Measurements from ENCODE around the gene PCP4L1.
"Not testable (repeated sequence)": the region's sequence is repeated elsewhere in the genome, so short reads cannot be mapped to it uniquely, and the experiment has no call there.

PCP4L1 gene
- 0 to 0.12 (median 0) reads per million in 18 experiments for total RNA-seq

DNA sequence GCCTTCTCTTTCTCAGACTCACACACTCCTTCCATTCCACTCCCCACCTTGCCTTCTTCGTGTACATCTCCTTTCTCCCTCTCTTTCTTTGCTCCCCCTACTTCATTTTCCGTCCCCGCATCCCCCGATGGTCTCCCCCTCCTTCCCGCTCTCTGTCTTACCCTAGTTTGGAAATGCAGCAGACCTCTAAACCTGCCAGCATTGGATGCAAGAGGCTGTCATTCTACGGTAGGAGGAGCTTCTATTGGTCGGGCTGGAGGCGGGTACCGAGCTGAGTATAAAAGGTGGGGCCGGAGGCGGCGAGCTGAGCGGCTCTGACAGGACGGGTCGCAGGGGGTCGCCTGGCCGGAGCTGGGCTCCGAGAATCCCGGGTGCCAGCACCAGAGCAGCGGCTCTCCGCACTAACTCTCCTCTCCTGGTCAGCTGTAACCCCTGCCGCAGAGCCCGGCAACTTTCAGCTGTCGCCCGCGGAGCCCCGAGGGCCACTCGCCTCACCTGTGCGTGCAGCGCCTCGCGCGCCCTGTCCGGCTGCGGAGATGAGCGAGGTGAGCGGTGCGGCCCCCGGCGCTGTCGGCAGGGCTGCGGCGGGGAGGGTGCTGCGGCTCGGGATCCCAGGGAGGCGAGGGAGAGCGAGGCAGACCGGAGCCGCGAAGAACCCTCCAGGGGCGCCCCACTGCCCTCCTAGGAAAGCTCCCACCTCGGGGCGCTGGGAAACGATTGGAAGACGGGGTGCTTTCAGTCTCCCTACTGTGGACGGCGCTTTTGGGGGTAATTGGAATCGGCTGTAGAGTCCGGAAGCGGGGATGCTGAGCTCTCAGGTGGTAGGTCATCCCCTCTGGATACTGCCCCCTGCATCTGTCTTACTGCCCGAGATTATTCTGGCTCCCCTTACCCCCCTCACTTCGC lies at the start of gene PCP4L1:
PCP4L1 (plus strand) TSS at position 307 of the 906 bp plus-strand sequence; CDS start at position 537, 230 bp downstream.
- peak in 1 of 2 donors; percentile 24 for DNase-seq

DNA sequence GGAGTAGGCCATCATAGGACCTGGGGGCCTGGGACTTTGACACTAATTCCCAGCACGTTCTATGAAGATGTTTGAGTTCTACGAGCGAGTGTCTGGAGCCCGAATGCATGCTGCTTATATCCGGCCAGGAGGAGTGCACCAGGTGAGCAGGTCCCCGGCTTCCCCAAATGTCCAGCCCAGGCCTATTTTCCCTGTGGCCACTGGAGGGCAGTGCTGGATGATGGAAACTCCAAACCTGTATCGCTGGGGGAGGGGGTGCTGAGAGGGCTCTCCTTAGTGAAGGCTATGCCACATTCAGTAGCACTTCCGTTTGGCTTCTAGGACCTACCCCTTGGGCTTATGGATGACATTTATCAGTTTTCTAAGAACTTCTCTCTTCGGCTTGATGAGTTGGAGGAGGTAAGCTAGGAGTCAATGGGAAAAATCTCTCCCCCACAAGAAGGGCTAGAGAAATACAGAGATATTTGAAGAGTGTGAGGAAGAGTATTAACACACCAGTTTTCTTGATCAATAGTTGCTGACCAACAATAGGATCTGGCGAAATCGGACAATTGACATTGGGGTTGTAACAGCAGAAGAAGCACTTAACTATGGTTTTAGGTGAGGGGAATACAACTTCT lies 48.6 kb upstream of the PCP4L1 start:
- DNase-seq = peak; percentile 72 to 73

DNA sequence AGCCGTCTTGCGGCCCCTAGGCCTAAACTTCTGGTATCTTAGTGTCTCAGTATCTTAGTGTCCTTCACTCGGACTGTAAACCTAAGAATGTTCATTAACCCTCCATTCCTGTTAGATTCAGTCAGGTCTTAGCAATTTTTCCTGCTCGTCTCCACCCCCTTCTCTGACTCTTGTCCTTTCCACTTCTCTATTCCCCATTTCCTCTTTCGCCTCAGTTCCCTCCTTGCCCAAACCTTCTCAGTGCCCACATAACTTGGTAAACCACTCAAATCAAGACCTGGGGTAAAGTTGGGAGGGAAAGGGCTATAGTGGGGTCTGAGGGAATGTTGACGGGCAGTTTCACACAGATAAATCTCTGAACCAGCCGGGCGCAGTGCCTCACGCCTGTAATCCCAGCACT lies 44.2 kb upstream of the PCP4L1 start:
- DNase-seq = peak; percentile 71 to 81

DNA sequence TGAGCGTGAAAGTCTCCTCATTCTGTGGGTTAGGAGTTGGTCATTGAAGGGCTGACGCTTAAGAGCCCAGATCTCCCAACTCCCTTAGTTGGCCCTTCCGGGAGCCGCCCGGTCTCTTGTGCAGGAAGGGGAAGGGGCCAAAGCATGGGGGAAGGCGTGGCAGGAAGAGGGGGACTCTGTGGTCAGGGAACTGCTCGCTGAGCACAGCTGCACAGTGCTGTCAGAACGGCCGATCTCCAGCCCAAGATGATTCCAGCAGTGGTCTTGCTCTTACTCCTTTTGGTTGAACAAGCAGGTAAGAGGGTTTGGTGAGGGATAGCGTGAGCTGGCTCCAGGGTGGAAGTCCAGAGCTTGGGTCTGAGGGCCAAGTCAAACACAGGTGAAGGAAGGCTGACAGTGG lies 43.5 kb upstream of the PCP4L1 start, which contains the start of gene FCER1G:
FCER1G (plus strand) TSS at position 220 of the 400 bp plus-strand sequence; CDS start at position 247, 27 bp downstream.
- DNase-seq = peak; percentile 92

DNA sequence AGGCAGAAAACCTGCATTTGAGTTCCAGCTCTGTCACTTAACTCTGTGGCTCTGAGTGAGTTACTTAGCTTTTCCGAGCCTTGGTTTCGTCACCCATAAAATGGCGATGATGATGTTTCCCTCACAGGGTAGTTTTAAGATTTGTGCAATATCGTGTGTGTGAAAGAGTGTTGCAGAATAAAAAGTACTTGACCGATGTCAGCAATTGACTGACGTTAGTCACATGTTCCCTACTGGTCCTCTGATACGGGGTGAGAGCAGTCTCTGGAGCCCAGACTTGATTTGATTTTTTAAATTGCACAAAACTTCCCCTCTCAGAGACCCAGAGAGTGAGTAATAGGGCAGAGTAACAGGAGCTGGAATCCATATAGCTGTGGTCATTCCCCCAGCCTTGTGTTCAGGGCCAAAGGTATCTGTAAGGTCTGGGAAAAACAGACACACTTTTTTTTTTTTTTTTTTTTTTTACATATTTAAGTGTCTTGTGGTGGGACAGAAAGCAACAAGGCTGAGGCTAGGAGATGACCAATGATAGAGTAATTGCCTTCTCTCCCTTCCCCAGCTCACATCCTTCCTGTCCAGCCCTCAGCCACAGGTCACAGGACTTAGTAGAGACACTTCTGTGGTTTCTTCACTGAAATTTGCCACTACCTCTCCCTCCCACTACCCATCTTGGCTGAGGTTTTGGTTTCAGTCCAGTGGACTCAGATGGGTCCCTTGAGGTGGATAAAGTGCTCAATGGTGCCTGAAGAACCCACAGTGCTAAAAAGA lies 41.4 kb upstream of the PCP4L1 start:
- peak; percentile 95 to 99 for DNase-seq

DNA sequence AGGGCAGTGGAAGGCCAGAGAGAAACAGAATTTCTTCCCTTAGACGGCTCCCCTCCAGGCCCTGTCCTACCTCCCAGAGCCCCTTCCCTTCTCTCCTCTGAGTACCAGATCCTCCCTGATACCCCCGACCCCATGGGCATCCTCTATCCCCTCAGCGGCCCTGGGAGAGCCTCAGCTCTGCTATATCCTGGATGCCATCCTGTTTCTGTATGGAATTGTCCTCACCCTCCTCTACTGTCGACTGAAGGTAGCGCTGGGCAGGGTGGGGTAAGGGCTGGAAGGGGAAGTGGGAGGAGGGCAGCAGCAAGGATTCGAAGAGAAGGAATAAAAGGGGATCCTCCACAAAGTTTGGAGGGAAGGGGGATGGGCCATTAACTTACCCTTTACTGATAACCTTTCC lies 40.7 kb upstream of the PCP4L1 start:
- peak in 1 of 2 donors; percentile 19 for DNase-seq

DNA sequence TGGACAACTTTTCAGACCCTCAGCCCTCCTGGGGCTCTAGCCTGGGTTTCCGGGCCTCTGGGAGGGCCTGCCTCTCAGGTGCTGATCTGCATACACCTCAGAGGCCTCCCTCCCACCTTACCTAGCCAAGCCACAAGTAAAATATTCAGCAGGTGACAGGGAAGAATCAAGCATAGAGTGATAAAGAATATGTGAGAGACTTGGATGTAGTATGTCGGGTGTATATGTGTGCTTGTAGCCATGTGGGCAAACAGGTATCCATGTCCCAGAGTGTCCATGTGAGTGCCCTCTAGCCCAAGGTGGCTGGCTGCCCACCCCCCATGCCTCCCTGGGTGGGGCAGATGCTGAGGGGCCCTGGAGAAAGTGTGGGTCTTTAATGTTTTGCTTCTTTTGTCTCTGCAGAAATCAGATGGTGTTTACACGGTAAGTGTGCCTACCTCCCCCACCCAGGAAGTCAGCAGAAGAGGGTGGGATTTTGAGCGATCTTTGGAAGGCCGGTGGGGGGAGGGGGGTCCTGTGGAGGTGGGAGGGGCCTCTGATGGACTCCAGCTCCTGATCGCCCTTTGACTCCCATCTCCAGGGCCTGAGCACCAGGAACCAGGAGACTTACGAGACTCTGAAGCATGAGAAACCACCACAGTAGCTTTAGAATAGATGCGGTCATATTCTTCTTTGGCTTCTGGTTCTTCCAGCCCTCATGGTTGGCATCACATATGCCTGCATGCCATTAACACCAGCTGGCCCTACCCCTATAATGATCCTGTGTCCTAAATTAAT lies 40.1 kb upstream of the PCP4L1 start:
- DNase-seq = no peak

DNA sequence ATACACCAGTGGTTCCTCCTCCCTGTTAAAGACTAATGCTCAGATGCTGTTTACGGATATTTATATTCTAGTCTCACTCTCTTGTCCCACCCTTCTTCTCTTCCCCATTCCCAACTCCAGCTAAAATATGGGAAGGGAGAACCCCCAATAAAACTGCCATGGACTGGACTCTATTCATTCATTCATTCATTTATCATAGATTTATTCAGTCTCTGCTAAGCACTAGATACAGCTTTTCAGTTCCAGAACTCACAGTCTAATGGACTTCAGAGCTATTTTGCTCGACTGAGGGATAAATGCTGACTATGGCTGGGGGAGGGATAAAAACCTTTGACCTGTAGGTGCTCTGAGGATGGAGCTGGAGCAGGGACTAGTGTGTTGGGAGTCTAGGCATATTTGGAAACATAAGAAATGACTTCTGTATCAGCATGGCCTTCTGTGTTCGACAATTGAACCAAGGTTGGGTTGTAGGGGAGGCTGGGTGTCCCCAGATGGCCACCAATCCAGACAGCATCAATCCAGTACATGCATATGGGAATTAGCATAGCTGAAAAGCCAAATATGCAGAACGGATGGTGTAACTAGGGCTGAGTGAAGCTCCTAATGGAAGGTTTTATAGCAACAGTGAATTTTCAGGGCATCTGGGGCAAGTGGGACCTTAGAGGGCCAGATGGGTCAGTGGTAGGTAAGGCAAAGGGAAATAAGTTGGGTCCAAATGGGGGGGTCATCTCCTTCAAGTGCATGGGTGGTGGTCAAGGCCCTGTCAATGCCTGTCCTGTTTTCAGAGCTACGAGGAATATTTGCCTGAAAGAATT lies 39.3 kb upstream of the PCP4L1 start:
- DNase-seq = no peak

DNA sequence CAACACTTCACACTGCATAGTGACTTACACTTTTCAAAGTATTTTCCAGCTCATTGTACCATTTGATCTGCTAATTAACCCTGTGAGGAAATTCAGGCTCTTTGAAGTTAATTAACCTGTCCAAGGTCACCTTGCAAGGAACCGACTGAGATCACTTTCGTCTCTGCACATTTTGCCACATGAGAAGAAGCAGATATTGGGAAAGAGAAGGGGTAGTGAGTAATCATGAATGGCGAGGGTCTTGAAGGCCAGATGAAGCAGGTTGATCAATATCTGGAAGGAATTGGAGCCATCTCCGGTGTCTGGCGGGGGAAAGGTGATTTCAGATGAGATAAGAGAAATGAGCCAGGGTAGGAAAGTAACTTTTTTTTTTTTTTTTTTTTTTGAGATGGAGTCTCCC lies 38.5 kb upstream of the PCP4L1 start:
- no peak for DNase-seq

DNA sequence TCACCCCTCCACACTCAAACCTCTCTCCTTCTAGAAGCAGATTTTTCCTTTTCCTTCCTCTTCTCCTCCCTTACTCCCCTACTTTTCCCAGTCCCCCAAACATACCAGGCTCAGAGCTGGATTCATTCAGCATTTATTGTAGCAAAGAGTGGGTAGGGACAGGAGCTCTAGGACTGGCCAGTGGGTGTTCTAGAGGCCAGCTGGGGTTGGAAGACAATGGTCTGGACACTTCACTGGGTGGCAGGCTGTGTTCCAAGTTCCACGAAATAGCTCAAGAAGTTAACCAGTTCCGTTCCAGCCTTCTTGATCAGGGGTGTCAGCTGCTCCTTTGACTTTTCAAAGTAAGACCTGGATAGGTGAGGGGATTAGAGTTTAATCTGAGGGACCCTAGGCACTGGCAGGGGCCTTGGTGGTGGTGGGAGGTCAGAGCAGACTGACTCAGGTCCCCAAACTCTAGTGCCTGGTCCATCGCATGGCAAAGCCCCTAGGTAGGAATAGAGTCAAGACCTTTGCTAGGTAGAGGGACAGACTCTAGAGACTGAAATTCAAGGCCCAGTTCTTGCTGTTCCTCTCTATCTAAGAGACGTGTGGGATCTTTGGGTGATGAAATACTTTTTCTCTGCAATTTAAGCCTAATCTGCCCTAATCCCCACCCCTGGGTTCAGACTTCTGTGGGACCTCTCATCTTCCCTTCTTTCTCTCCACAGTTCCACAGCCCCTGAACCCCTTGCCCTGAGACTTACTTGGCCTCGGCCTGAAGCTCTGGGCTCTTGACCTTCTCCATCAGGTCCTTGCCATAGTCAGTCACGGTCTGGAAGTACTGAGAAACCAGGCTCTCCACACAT lies 36.1 kb upstream of the PCP4L1 start:
- no peak for DNase-seq

DNA sequence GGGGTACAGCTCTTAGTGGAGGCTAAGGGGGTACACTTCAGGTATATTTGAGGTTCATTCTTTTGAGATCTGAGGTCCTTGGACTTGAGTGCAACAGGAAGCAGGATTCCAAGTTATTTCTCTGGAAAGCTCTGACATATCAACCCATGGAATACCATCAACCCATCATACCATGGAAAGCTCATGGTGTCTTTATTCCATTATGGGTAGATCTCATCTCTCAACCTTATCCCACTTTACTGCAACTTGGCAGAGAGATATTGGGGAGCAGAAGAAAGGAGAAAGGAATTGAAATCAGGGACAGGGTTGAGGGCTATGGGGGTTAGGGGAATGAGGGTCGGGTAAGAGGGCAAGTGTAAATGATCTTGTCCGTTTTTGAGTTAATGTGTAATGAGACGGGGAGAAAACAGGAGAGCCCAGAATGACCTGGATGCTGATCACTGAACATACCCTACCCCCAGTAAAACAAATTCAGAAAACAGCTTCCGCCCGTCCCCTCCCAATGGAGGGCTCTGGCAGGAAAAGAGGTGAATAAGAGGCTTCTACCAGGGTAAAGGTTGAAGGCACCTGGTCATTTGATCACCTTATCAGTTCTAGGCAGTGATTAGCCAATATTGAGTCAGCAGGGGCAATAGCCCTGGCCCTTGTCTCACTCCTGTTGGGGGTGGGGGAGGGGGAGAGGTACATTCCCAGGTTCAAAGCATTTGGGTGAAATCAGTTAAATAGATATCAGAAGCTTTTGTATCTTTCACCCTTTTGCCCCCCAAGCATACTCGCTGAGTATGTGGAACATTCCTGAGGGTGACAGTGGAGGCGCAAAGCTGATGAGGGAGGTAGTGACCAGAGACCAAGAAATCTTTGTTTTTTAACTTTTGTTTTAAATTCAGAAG lies 34.5 kb upstream of the PCP4L1 start:
- DNase-seq = no peak

DNA sequence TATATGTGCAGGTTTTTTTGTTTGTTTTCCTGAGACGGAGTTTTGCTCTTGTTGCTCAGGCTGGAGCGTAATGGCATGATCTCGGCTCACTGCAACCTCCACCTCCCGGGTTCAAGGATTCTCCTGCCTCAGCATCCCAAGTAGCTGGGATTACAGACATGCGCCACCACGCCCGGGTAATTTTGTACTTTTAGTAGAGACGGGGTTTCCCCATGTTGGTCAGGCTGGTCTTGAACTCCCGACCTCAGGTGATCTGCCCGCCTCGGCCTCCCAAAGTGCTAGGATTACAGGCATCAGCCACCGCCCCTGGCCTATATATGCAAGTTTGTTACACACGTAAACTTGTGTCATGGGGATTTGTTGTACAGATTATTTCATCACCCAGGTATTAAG lies 33.9 kb upstream of the PCP4L1 start:
- DNase-seq = not testable (repeated sequence)

DNA sequence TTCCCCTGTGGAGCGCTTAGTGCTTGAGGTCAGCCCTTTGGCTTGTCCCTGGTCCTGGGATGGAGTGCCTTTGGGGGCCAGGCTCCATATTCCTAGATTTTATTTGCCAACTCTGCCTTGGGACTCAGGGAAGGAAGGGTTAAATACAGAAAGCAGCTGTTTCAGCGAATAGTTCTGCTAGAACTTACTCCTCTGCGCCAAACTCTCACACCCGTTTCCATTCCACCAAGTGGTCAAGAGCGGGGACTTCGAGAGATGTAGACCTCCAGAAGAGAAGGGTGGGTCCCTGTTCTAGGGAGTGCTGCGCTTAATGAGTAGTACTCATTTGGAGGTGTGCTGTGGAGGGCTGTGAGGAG lies 33.4 kb upstream of the PCP4L1 start:
- no peak for DNase-seq

DNA sequence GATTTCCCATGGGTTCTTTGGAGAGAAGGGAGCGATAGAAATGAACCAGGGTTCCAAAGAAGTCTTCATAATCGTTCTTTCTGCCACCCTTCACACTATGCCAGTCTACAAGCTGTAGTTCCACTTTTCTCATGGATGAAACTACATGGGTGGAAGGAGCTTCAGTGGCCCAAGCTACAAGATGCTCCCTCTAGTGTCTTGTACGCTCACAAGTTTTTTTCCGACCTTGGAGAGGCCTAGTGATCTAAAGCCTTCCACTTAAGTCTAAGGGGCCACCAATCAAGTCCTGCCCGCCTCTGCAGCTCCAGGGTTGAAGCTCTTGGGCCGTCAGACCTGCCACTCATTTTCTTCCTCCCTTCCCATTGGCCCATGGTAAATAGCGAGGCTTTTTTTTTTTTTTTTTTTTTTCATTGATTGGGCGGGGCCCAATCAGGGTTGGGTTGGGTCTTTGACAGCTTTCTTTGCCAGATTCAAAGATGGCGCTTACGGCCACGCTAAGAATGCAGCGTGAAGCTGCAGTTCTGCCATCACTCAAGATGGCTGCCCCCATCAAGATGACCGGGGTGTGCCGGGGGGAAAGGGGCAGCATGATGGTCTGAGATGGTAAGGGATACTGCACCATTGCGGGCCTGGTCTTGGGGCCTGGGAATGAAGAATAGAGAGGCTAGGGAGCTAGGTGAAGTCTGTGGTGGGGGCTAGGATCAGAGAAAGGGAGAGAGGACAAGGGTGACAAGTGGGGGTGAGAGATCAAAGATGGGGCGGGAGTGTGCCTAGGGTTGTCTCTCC lies 32.8 kb upstream of the PCP4L1 start, which contains the start of gene TOMM40L:
TOMM40L (plus strand) TSS at position 527 of the 786 bp plus-strand sequence. CDS start 430 bp downstream, outside the sequence.
- DNase-seq = peak; percentile 100

DNA sequence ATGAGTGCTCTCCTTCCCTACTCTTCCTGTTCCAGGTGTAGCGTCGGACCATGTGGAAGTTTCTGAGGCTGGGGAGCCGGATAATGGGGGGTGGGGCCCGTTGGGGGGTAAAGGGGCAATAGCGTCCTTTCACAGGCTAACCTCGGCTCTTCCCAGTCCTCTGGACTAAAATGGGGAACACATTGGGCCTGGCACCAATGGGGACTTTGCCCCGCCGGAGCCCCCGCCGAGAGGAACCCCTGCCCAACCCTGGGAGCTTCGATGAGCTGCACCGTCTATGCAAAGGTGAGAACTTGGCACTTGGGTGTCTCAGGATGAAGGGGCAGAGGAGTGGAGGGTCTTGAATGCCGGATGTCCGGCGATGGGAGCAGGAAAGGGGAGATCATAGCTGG lies 32.2 kb upstream of the PCP4L1 start:
- no peak for DNase-seq

DNA sequence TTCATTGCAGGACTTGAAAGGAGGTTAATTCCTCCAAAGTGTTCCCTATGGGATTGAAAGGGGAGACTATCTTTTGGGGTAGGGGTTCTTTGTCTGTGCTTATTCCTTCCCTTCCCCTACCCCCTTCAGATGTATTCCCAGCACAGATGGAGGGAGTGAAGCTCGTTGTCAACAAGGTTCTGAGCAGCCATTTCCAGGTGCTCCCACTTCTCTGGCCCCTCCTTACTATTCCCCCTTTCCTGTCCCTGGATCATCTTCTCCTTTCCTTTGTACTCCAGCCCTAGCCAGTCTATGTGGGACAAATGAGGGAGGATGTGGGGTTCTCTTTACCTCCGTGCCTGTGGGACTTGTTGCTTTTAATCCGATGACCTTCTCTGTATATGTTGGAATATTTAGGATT lies 31.8 kb upstream of the PCP4L1 start:
- DNase-seq = no peak

DNA sequence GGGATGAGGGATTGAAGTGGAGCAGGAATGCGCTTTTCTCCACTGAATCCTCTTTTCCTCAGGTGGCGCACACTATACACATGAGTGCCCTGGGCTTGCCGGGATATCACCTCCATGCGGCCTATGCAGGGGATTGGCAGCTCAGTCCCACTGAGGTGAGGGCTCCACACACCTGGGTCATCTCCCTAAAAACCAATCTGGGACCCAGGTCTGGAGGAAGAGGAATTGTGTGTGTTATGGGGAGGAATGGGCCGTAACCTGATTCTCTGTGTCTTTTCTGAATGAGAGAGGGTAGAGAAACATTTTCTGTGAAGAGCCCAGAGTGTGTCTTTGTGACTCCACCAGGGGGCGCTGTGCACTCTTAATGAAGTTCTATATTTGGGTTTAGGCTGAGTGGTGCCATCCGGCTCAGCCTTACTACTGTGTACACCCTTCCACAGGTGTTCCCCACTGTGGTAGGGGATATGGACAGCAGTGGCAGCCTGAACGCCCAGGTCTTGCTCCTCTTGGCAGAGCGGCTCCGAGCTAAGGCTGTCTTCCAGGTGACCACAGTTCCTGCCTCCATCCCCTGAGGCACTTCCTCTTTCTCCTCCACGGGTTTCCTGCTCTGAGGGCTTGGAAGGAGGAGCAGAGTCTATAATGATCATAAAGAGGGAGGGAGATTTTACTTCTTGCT lies 31.2 kb upstream of the PCP4L1 start:
- DNase-seq = peak; percentile 81 to 84

DNA sequence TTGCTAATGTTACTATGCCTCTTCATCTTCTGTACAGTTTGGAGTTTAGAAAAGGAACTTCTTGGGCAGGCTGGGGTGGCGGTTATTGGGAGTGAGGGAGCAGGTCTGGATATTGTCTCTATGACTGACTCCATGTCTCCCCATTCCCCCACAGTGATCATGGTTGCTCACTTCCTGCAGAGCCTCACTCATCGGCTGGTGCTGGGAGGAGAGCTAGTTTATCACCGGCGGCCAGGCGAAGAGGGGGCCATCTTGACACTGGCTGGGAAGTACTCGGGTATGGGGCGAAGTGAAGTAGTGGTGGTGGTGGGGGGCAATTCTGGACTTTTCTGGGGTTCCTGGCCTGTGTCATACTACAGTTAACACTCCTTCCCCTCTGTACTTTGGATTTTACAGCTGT lies 30.5 kb upstream of the PCP4L1 start:
- DNase-seq = no peak

Measured in inflammatory macrophage (primary cell).